Measurements from ENCODE around the gene SULT4A1. TPM values are rescaled to one million over a fixed set of nuclear protein-coding genes. Genes with fewer than 3 reads are reported as not detected.
A peak's percentile ranks its signal among the peaks of the same experiment; 100 is the strongest.

The SULT4A1 gene
- 79.5 TPM for total RNA-seq (ENCODE audit: unreplicated experiment)
- long read RNA-seq, transcript SULT4A1-201 (7 exons, 2,468 nt), result major isoform, 15 of 20 reads
- long read RNA-seq, partial matches to known transcripts, result 1 of 20 reads
- long read RNA-seq, other reads (novel, unspliced or antisense), result 3 of 20 reads

- Mint-ChIP-seq H3K4me1 (ENCODE audit: low read depth, unreplicated experiment) (peaks cover 23% of the 10 kb centered on the region), H3K36me3 (ENCODE audit: unreplicated experiment) (peaks cover 3% of the 10 kb centered on the region), H3K4me3 (ENCODE audit: unreplicated experiment) (peak within 1 kb of the TSS; percentile 88), H3K27ac (ENCODE audit: unreplicated experiment) (peak within 1 kb of the TSS; percentile 76), H3K9me3 (ENCODE audit: unreplicated experiment) (peaks cover 13% of the 10 kb centered on the region), H3K27me3 (ENCODE audit: unreplicated experiment) (peaks cover 5% of the 10 kb centered on the region)
- no peak for TF ChIP-seq CTCF (IDR thresholded peaks at IDR 0.05; ENCODE audit: partially characterized antibody, unreplicated experiment)
- DNase-seq, result peak; percentile 81
These were observed at the start of gene SULT4A1 for GRCh38 chr22:43862074-43862881. Gene SULT4A1, minus strand, starts transcription at chr22:43862513. Its CDS starts 131 bp downstream, at chr22:43862382.

GRCh38 chr22:43911351-43911750 lies 49.0 kb upstream of the SULT4A1 start:
- peaks cover 4% of the 10 kb centered on the region for H3K36me3 Mint-ChIP-seq (ENCODE audit: unreplicated experiment)
- H3K9me3 Mint-ChIP-seq (ENCODE audit: unreplicated experiment), result peaks cover 2% of the 10 kb centered on the region
- DNase-seq, result no peak
- TF ChIP-seq CTCF (IDR thresholded peaks at IDR 0.05; ENCODE audit: partially characterized antibody, unreplicated experiment), result no peak
- no peak overlapping the region for H3K4me3 Mint-ChIP-seq (ENCODE audit: unreplicated experiment)
- no peak overlapping the region for H3K27ac Mint-ChIP-seq (ENCODE audit: unreplicated experiment)
- H3K27me3 Mint-ChIP-seq (ENCODE audit: unreplicated experiment), result peaks cover 14% of the 10 kb centered on the region
- no peaks in the 10 kb centered on the region for H3K4me1 Mint-ChIP-seq (ENCODE audit: low read depth, unreplicated experiment)

GRCh38 chr22:43910178-43910695 lies 47.9 kb upstream of the SULT4A1 start:
- no peak for TF ChIP-seq CTCF (IDR thresholded peaks at IDR 0.05; ENCODE audit: partially characterized antibody, unreplicated experiment)
- no peak for DNase-seq
- H3K4me3 Mint-ChIP-seq (ENCODE audit: unreplicated experiment), result no peak overlapping the region
- peaks cover 2% of the 10 kb centered on the region for H3K9me3 Mint-ChIP-seq (ENCODE audit: unreplicated experiment)
- H3K27ac Mint-ChIP-seq (ENCODE audit: unreplicated experiment), result no peak overlapping the region
- H3K4me1 Mint-ChIP-seq (ENCODE audit: low read depth, unreplicated experiment), result peaks cover 4% of the 10 kb centered on the region
- H3K36me3 Mint-ChIP-seq (ENCODE audit: unreplicated experiment), result peaks cover 4% of the 10 kb centered on the region
- H3K27me3 Mint-ChIP-seq (ENCODE audit: unreplicated experiment), result peaks cover 14% of the 10 kb centered on the region

- Mint-ChIP-seq H3K4me3 (ENCODE audit: unreplicated experiment) (no peak overlapping the region), H3K4me1 (ENCODE audit: low read depth, unreplicated experiment) (peaks cover 4% of the 10 kb centered on the region), H3K36me3 (ENCODE audit: unreplicated experiment) (peaks cover 4% of the 10 kb centered on the region), H3K27ac (ENCODE audit: unreplicated experiment) (no peak overlapping the region), H3K27me3 (ENCODE audit: unreplicated experiment) (peaks cover 14% of the 10 kb centered on the region), H3K9me3 (ENCODE audit: unreplicated experiment) (peaks cover 2% of the 10 kb centered on the region)
- DNase-seq, result no peak
- no peak for TF ChIP-seq CTCF (IDR thresholded peaks at IDR 0.05; ENCODE audit: partially characterized antibody, unreplicated experiment)
These were observed 47.4 kb upstream of the SULT4A1 start for GRCh38 chr22:43909708-43910107.

- no peak for TF ChIP-seq CTCF (IDR thresholded peaks at IDR 0.05; ENCODE audit: partially characterized antibody, unreplicated experiment)
- H3K4me1 Mint-ChIP-seq (ENCODE audit: low read depth, unreplicated experiment), result peaks cover 6% of the 10 kb centered on the region
These were observed 43.4 kb upstream of the SULT4A1 start for GRCh38 chr22:43905681-43906080.

More at GRCh38 chr22:43905681-43906080, 43.4 kb upstream of the SULT4A1 start:
- Mint-ChIP-seq H3K4me3 (ENCODE audit: unreplicated experiment) (no peak overlapping the region), H3K27me3 (ENCODE audit: unreplicated experiment) (peaks cover 9% of the 10 kb centered on the region), H3K9me3 (ENCODE audit: unreplicated experiment) (peaks cover 4% of the 10 kb centered on the region), H3K36me3 (ENCODE audit: unreplicated experiment) (no peaks in the 10 kb centered on the region), H3K27ac (ENCODE audit: unreplicated experiment) (no peak overlapping the region)
- DNase-seq, result no peak

Measured in glutamatergic neuron (in vitro differentiated cells).